Measurements from ENCODE around the gene TARBP1.

The TARBP1 gene, protein sequence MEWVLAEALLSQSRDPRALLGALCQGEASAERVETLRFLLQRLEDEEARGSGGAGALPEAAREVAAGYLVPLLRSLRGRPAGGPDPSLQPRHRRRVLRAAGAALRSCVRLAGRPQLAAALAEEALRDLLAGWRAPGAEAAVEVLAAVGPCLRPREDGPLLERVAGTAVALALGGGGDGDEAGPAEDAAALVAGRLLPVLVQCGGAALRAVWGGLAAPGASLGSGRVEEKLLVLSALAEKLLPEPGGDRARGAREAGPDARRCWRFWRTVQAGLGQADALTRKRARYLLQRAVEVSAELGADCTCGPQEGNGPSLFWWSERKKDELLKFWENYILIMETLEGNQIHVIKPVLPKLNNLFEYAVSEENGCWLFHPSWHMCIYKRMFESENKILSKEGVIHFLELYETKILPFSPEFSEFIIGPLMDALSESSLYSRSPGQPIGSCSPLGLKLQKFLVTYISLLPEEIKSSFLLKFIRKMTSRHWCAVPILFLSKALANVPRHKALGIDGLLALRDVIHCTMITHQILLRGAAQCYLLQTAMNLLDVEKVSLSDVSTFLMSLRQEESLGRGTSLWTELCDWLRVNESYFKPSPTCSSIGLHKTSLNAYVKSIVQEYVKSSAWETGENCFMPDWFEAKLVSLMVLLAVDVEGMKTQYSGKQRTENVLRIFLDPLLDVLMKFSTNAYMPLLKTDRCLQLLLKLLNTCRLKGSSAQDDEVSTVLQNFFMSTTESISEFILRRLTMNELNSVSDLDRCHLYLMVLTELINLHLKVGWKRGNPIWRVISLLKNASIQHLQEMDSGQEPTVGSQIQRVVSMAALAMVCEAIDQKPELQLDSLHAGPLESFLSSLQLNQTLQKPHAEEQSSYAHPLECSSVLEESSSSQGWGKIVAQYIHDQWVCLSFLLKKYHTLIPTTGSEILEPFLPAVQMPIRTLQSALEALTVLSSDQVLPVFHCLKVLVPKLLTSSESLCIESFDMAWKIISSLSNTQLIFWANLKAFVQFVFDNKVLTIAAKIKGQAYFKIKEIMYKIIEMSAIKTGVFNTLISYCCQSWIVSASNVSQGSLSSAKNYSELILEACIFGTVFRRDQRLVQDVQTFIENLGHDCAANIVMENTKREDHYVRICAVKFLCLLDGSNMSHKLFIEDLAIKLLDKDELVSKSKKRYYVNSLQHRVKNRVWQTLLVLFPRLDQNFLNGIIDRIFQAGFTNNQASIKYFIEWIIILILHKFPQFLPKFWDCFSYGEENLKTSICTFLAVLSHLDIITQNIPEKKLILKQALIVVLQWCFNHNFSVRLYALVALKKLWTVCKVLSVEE (N-terminal part only)

GRCh38 chr1:234478481-234479309 lies at the start of gene TARBP1:
TSS of gene TARBP1 (minus strand) at chr1:234479179. CDS start at chr1:234479103, 76 bp downstream.
- Mint-ChIP-seq H3K27me3 (ENCODE audit: low read depth) (peaks cover 21% of the 10 kb centered on the region), H3K4me3 (peak within 1 kb of the TSS; percentile 82 to 94 (median 89)), H3K27ac (peak within 1 kb of the TSS in 2 of 3 experiments; percentile 10 to 77), H3K36me3 (ENCODE audit: low read depth) (no peaks in the 10 kb centered on the region), H3K4me1 (peaks cover 22% of the 10 kb centered on the region), H3K9me3 (no peaks in the 10 kb centered on the region)
- TF ChIP-seq CTCF (IDR thresholded peaks at IDR 0.05; ENCODE audit: unreplicated experiment in 3 of 3) = no peak

- Mint-ChIP-seq H3K4me1 (peaks cover 75% of the 10 kb centered on the region), H3K4me3 (peak overlapping the region in 1 of 3 experiments; percentile 9), H3K27me3 (ENCODE audit: low read depth) (no peaks in the 10 kb centered on the region), H3K9me3 (no peaks in the 10 kb centered on the region), H3K36me3 (ENCODE audit: low read depth) (no peaks in the 10 kb centered on the region), H3K27ac (peak overlapping the region; percentile 70 to 100 (median 92))
- TF ChIP-seq CTCF (IDR thresholded peaks at IDR 0.05; ENCODE audit: unreplicated experiment in 3 of 3) = no peak
Measured at GRCh38 chr1:234528074-234528865, 49.3 kb upstream of the TARBP1 start.

- Mint-ChIP-seq H3K27me3 (ENCODE audit: low read depth) (no peaks in the 10 kb centered on the region), H3K4me3 (no peak overlapping the region), H3K4me1 (peaks cover 66% of the 10 kb centered on the region), H3K27ac (peak overlapping the region; percentile 45 to 100 (median 83)), H3K9me3 (no peaks in the 10 kb centered on the region), H3K36me3 (ENCODE audit: low read depth) (no peaks in the 10 kb centered on the region)
- no peak for TF ChIP-seq CTCF (IDR thresholded peaks at IDR 0.05; ENCODE audit: unreplicated experiment in 3 of 3)
Measured at GRCh38 chr1:234527346-234527745, 48.4 kb upstream of the TARBP1 start.

GRCh38 chr1:234526922-234527321 lies 47.9 kb upstream of the TARBP1 start:
- no peaks in the 10 kb centered on the region for H3K9me3 Mint-ChIP-seq
- H3K36me3 Mint-ChIP-seq (ENCODE audit: low read depth) = no peaks in the 10 kb centered on the region
- TF ChIP-seq CTCF (IDR thresholded peaks at IDR 0.05; ENCODE audit: unreplicated experiment in 3 of 3) = no peak
- no peak overlapping the region for H3K4me3 Mint-ChIP-seq
- no peaks in the 10 kb centered on the region for H3K27me3 Mint-ChIP-seq (ENCODE audit: low read depth)
- peaks cover 62% of the 10 kb centered on the region for H3K4me1 Mint-ChIP-seq
- peak overlapping the region; percentile 45 to 100 (median 83) for H3K27ac Mint-ChIP-seq

Data from nephron (organoid).